ENCODE results near the gene TCHHL1.

The TCHHL1 gene

GRCh38 chr1:152039886-152040285 is 49.0 kb downstream of the TCHHL1 start:
- DNase-seq: no peak

GRCh38 chr1:152039461-152039860 is 49.4 kb downstream of the TCHHL1 start:
- DNase-seq: no peak

DNA sequence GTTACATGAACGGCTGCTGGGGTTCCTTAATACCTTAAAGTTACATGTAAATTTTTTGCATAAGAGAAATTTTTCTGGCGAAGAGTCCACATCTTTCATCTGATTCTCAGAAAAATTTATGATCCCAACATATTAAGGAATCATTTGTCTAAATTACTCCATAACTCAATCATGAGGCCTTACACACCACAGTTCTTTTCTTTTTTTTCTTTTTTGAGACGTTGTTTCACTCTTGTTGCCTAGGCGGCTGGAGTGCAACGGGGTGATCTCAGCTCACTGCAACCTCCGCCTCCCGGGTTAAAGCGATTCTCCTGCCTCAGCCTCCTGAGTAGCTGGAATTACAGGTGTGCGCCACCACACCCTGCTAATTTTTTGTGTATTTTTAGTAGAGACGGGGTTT is 50.0 kb downstream of the TCHHL1 start:
- DNase-seq: no peak

GRCh38 chr1:152036267-152037216 is 52.3 kb downstream of the TCHHL1 start, which contains the start of gene S100A11:
TSS of gene S100A11 (minus strand) at chr1:152037004. CDS start at chr1:152036915, 89 bp downstream.
- DNase-seq: peak in 36 of 56 donors; percentile 2 to 49 (median 8)

GRCh38 chr1:152035539-152036266 is 53.2 kb downstream of the TCHHL1 start:
- DNase-seq: no peak

- no peak for DNase-seq
Observed at GRCh38 chr1:152034654-152035538, 54.0 kb downstream of the TCHHL1 start.

DNA sequence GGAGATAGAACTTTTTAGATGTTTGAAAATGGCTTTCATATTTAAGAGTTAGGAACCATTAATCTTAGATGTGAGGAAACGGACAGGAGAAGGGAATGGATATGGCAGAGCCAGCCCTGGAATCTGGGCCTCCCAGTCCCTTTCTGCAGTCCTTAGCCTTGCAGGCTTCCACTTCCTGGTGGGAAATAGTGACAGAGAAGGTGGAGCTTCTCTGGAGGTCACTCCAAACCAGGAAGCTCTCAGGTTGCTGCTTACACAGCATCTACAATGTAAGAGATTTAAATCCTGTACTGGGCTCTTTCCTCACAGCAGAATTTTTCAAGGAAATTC is 54.6 kb downstream of the TCHHL1 start:
- DNase-seq: no peak
